Stimulated activated CD8-positive, alpha-beta memory T cell treated with anti-CD3 and anti-CD28 coated beads, Interleukin-15, amount 100 ng/mL, for 1 hour (primary cell): ENCODE results near the gene FMNL1.

Source experiments
- DNase-seq: peaks from one replicate; pipeline ENCODE4 v3.0.0-alpha.2; 2020; ENCODE audit warnings: low read depth

The FMNL1 gene

GRCh38 chr17:45282683-45283644 is 61.3 kb downstream of the FMNL1 start:
- no peak for DNase-seq

- DNase-seq: no peak
These were observed 62.0 kb downstream of the FMNL1 start for GRCh38 chr17:45283711-45284110.

GRCh38 chr17:45284176-45285140 is 62.8 kb downstream of the FMNL1 start:
- no peak for DNase-seq

GRCh38 chr17:45286286-45286685 is 64.6 kb downstream of the FMNL1 start:
- DNase-seq: no peak

GRCh38 chr17:45287526-45288500 is 66.1 kb downstream of the FMNL1 start:
- DNase-seq: no peak

- DNase-seq: no peak
These were observed 67.1 kb downstream of the FMNL1 start for GRCh38 chr17:45288825-45289224.

GRCh38 chr17:45289301-45290268 is 67.9 kb downstream of the FMNL1 start:
- no peak for DNase-seq

- DNase-seq: no peak
These were observed 68.6 kb downstream of the FMNL1 start for GRCh38 chr17:45290269-45290765.

- DNase-seq: no peak
These were observed 69.6 kb downstream of the FMNL1 start for GRCh38 chr17:45291171-45291805.

- no peak for DNase-seq
These were observed 71.2 kb downstream of the FMNL1 start for GRCh38 chr17:45292696-45293412.

GRCh38 chr17:45293413-45294211 is 71.9 kb downstream of the FMNL1 start:
- no peak for DNase-seq

GRCh38 chr17:45294506-45294905 is 72.8 kb downstream of the FMNL1 start:
- no peak for DNase-seq

GRCh38 chr17:45296003-45296832 is 74.5 kb downstream of the FMNL1 start:
- DNase-seq: no peak

- DNase-seq: no peak
These were observed 75.1 kb downstream of the FMNL1 start for GRCh38 chr17:45296833-45297124.
